ENCODE results near the gene LEF1. TPM values are rescaled to one million over a fixed set of nuclear protein-coding genes. Genes with fewer than 3 reads are reported as not detected.

Gene LEF1
- total and polyA plus RNA-seq, 9 of the 15 experiments (the other 6 are each of a cell fraction or from before 2014, with no cell fraction given): 15.1 to 81.1 (median 29.7) TPM

DNA sequence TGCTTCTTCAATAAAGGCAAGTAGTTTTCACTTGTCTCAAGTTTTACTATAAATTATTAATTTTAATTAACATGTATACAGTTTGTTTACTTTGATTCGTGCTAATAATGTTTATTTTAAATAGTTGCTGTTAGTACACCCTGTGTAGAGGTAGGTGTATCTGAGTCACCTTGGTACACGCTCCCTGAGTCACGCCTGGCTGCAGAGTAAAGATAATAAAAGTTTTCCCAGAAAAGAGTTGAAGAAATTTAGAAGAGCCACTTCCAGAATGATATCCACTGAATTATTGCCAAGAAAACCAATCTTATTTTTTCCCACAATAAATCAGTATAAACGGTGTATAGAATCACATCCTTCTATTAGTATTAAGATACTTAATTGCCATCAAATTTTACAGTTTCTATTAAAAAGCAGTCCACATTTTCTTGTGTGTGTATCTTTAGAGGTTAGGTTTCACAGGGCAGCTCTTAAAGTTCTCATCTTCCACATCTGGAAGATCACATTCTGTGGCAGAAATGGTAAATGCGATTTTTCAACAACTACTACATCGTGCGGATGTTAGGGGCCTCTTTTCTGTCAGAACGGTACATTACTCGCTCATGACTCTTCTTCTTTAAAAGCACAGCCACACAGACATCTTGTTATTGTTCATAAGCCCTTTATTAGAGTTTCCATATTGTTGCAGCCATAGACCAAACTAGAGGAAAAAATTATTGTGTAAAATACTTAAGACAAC lies 123.6 kb downstream of the LEF1 start:
- peak; percentile 40 for FAIRE-seq
- Histone ChIP-seq H3K4me1 (replicated peaks in 1 of 2; ENCODE audit: control insufficient read depth in 2 of 2, insufficient read depth in 2 of 2, low read length in 2 of 2) (peaks cover 0 to 15% of the 10 kb centered on the region in 2 experiments; a peak in 4 of 5 replicates), H3K27ac (ENCODE audit: extremely low read depth, low read depth, low read length) (no peak overlapping the region), H3K9me1 (ENCODE audit: control insufficient read depth, insufficient read depth, low read length) (no peaks in the 10 kb centered on the region), H3K9me3 (replicated peaks; ENCODE audit: control insufficient read depth, insufficient read depth, low read depth, low read length) (no peaks in the 10 kb centered on the region), H2AFZ (ENCODE audit: low read depth, low read length) (no peak overlapping the region), H3K4me3 (no peak overlapping the region), H4K20me1 (replicated peaks; ENCODE audit: control insufficient read depth, insufficient read depth, low read length) (no peaks in the 10 kb centered on the region), H3K27me3 (ENCODE audit: control insufficient read depth in 2 of 2, insufficient read depth in 2 of 2, low read length in 2 of 2) (no peaks in the 10 kb centered on the region), H3K36me3 (ENCODE audit: control insufficient read depth, insufficient read depth, low read length) (peaks cover 19% of the 10 kb centered on the region; the same call in 1 of the 3 replicates), H3K79me2 (ENCODE audit: control insufficient read depth, insufficient read depth, low read length) (no peaks in the 10 kb centered on the region), H3K4me2 (ENCODE audit: insufficient read depth, low read length) (no peak overlapping the region), H3K9ac (ENCODE audit: insufficient read depth in 1 of 2, low read depth in 2 of 2, low read length in 2 of 2) (no peak overlapping the region)
- ATAC-seq: peak; percentile 83
- ChIA-PET CTCF (ENCODE audit: low intra/inter-chr PET ratio) (no interaction called here), POLR2A (interaction anchor here (0.9 to 1.4 kb wide), 3 partner anchors 9 to 14 kb away, joined by 3 to 6 read pairs (median 5); no protein-coding TSS in a partner anchor)
- BruUV-seq (replicated peaks): no TSS peak
- peak in 3 of 4 experiments; percentile 22 to 65 (median 58) for DNase-seq (ENCODE audit: extremely low read depth in 1 of 4, low spot score in 3 of 4)
- in situ Hi-C loops (cut with MboI): no loop called here
- intact Hi-C loops (cut with micrococcal nuclease): no loop called here
- whole genome bisulfite sequencing (ENCODE audit: insufficient coverage, low coverage, missing lambda C conversion rate): 22% methylated on average over 9 of the region's 9 CpGs
- TF ChIP-seq BRD4 (IDR thresholded peaks at IDR 0.05): no peak
- TF ChIP-seq PHB2 (IDR thresholded peaks at IDR 0.05; ENCODE audit: low read depth): no peak
- TF ChIP-seq MYBL2 (IDR thresholded peaks at IDR 0.05; ENCODE audit: low read depth): no peak
- TF ChIP-seq MYBL2 (CRISPR knock-in tag; IDR thresholded peaks at IDR 0.05; ENCODE audit: borderline replicate concordance): no peak
- TF ChIP-seq ZBTB7A (IDR thresholded peaks at IDR 0.05; ENCODE audit: borderline replicate concordance, control insufficient read depth, low read depth, low read length): no peak
- TF ChIP-seq, protein P1, sequence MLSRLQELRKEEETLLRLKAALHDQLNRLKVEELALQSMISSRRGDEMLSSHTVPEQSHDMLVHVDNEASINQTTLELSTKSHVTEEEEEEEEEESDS (CRISPR knock-in tag; IDR thresholded peaks at IDR 0.05): no peak
- TF ChIP-seq, protein P2, sequence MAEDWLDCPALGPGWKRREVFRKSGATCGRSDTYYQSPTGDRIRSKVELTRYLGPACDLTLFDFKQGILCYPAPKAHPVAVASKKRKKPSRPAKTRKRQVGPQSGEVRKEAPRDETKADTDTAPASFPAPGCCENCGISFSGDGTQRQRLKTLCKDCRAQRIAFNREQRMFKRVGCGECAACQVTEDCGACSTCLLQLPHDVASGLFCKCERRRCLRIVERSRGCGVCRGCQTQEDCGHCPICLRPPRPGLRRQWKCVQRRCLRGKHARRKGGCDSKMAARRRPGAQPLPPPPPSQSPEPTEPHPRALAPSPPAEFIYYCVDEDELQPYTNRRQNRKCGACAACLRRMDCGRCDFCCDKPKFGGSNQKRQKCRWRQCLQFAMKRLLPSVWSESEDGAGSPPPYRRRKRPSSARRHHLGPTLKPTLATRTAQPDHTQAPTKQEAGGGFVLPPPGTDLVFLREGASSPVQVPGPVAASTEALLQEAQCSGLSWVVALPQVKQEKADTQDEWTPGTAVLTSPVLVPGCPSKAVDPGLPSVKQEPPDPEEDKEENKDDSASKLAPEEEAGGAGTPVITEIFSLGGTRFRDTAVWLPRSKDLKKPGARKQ (CRISPR knock-in tag; IDR thresholded peaks at IDR 0.05): no peak
- TF ChIP-seq SRF (CRISPR knock-in tag; IDR thresholded peaks at IDR 0.05): no peak
- TF ChIP-seq HDAC2 (IDR thresholded peaks at IDR 0.05): peak; percentile 51; the same call in 1 of the 2 replicates
- TF ChIP-seq NCOA2 (IDR thresholded peaks at IDR 0.05; ENCODE audit: partially characterized antibody in 2 of 2): no peak
- TF ChIP-seq TSC22D4 (tag; IDR thresholded peaks at IDR 0.05): no peak
- no peak; the same call in 1 of the 2 replicates for TF ChIP-seq EGR1 (conservative IDR thresholded peaks at IDR 0.05)
- TF ChIP-seq SMARCB1 (IDR thresholded peaks at IDR 0.05; ENCODE audit: insufficient read length, low read depth): no peak
- TF ChIP-seq, protein P3, sequence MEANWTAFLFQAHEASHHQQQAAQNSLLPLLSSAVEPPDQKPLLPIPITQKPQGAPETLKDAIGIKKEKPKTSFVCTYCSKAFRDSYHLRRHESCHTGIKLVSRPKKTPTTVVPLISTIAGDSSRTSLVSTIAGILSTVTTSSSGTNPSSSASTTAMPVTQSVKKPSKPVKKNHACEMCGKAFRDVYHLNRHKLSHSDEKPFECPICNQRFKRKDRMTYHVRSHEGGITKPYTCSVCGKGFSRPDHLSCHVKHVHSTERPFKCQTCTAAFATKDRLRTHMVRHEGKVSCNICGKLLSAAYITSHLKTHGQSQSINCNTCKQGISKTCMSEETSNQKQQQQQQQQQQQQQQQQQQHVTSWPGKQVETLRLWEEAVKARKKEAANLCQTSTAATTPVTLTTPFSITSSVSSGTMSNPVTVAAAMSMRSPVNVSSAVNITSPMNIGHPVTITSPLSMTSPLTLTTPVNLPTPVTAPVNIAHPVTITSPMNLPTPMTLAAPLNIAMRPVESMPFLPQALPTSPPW (CRISPR knock-in tag; IDR thresholded peaks at IDR 0.05): no peak
- TF ChIP-seq SMC3 (conservative IDR thresholded peaks at IDR 0.05; ENCODE audit: insufficient read depth, low read depth, low read length): no peak
- TF ChIP-seq NUFIP1 (IDR thresholded peaks at IDR 0.05; ENCODE audit: partially characterized antibody): no peak
- TF ChIP-seq, protein P4, sequence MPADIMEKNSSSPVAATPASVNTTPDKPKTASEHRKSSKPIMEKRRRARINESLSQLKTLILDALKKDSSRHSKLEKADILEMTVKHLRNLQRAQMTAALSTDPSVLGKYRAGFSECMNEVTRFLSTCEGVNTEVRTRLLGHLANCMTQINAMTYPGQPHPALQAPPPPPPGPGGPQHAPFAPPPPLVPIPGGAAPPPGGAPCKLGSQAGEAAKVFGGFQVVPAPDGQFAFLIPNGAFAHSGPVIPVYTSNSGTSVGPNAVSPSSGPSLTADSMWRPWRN (IDR thresholded peaks at IDR 0.05; ENCODE audit: low read depth): no peak
- no peak for TF ChIP-seq CCNT2 (IDR thresholded peaks at IDR 0.05; ENCODE audit: borderline replicate concordance, extremely low read depth, insufficient read length, low read depth, low read length)
- no peak for TF ChIP-seq ZNF274 (IDR thresholded peaks at IDR 0.05; ENCODE audit: borderline replicate concordance, low read depth, low read length)

Data from K562 (cell line).